H4 (cell line): ENCODE data around the gene CEP85L. TPM values are rescaled to one million over a fixed set of nuclear protein-coding genes. Genes with fewer than 3 reads are reported as not detected.

Source experiments
- DNase-seq: peaks from one replicate; pipeline ENCODE4 v3.0.0-alpha.2; 2015; ENCODE audit warnings: low spot score
- total RNA-seq: library from RNA; depleted of rRNA; stranded (reverse); fragments of >200 nt; shearing (Covaris generic); gene quantifications from 2 replicates; pipeline ENCODE4 v1.2.3, GENCODE V29; 2014; rRNA removed

The CEP85L gene
- 1.8 and 3.0 TPM in 2 replicates for total RNA-seq

DNA sequence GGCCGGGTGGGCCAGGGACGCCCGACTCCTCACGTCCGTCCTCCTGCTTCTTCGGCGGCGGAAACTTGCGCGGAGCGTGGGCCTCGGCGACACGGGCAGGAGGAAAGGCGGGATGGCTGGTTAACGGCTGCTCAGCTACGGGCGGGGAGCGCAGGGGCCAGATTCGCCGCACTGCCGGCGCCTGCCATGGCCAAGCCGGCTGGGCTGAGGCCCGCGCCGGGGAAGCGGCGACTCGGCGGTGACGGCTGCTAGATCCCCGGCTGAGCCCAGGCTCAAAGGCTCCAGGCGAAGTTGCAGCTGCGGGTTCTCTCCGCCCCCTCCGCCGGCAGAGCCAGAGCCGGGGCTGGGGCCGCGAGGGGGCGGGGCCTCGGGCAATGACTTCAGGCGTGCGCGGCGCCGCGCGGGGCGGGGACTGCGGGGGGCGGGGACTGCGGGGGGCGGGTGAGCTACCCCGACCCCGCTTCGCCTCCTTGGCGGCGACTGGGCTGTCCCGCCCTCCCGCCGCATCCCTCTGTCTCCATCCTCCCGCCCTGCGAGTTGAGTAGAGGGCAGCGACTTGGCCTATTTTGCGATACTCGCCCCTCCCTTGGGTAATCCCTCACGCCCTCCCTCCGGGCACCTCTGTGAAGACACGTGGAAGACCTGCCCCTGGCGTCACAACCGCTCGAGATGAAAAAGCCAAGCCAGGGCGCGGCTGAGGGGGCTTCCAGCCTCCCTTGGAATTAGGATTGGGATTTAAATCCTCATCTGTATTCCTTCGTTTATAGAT, at the start of gene CEP85L:
TSS of gene CEP85L (minus strand) at position 310 of the 769 bp plus-strand sequence. CDS start 322 bp downstream, outside the sequence.
- peak; percentile 63 for DNase-seq

DNA sequence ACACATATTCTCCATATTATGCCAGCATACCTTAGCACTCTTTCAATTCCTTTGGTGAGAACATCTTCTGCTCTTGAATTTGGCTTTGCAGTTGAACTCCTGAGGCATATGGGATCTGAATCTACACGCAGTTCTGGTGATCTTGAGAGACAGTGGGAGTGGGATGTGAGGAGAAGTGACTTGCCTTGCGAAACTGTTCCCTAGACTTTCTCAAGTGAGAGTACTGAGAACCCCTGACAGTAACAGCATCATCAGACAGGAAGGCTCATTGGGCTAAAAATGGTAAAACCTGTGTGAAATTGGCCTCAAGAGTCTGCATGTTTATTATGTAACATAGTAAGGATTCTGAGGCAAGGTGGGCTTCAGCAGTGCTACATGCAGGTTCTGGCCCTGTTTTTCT, 49.1 kb upstream of the CEP85L start:
- DNase-seq: no peak

DNA sequence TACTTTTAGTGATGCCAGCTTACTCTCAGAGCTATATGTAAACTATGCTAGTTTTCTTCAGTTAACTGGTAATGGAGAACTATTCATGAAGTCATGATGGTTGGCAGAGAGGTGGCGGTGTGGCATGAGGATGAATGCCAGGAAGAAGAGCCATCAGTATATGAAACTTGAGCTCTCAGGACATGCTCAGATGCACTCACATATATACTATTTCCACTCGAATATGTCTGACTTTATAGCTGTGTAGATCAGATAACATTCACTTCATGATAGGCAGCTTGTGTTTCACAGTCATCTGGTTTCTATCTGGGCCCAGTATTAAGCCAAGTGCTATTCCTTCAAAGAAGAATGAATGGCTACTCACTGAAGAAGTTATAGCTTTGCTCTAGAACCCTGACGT, 46.2 kb upstream of the CEP85L start:
- no peak for DNase-seq

DNA sequence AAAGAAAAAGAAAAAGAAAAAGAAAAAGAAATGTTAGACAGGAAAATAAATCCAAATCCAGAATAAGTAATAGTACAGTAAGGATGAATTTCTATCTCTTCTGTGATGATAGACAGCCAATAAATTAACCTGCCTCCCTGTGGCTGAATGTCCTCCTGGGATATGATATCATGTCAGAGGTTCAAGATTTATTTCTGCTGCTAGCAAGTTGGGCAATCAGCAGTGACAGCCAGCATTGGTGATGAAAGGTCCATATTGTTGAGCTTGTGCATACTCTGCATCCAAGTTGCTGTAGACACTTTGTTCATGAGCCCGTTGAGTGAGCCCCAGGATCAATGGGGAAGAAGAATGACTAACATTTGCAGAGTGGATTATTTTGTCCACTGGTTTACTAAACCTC, 44.9 kb upstream of the CEP85L start:
- DNase-seq: no peak

DNA sequence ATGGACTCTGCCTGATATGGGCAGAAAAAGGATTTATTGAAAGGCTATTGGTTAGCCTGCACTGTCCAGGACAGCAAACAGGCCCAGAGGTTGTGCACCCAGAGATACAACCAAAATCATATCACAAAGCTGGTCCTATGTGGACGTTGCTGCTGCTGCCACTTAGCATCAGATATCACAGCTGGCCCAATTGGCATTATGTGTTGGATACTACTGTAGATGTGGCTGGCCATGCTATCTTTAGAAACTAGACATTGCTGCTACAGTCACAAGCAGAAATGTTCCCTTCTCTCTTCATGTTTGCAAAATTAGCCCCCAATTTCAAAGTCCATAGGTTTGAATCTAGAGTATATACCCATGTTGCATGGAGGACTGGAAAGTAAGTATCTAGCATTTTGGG, 42.2 kb upstream of the CEP85L start:
- no peak for DNase-seq

DNA sequence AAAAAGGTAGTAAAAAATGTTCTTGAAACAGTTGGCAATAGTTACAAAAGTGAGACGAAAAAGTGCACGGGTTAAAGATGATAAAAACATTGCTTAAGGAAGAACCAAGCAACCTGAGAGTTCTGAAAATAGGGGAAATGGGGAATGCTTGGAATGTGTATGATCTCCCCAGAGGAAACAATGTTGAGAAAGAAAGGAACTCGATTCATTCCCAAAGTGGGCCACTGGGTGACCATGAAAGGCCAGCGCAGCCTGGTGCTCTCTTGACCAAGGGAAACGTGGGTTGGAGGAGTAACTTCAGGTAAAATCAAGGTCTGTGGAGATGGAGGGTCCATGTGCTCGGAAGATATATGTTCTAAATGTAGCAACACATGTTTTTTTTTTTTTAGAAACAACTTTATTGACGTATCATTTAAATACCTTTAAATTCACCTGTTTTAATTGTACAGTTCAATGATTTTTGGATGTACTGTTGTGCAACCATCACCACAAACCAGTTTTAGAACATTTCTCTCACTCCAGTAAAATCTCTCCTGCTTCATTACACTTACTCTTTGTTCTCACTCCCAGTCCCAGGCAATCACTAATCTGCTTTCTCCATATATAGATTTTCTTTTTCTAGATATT, 34.5 kb upstream of the CEP85L start:
- no peak for DNase-seq

DNA sequence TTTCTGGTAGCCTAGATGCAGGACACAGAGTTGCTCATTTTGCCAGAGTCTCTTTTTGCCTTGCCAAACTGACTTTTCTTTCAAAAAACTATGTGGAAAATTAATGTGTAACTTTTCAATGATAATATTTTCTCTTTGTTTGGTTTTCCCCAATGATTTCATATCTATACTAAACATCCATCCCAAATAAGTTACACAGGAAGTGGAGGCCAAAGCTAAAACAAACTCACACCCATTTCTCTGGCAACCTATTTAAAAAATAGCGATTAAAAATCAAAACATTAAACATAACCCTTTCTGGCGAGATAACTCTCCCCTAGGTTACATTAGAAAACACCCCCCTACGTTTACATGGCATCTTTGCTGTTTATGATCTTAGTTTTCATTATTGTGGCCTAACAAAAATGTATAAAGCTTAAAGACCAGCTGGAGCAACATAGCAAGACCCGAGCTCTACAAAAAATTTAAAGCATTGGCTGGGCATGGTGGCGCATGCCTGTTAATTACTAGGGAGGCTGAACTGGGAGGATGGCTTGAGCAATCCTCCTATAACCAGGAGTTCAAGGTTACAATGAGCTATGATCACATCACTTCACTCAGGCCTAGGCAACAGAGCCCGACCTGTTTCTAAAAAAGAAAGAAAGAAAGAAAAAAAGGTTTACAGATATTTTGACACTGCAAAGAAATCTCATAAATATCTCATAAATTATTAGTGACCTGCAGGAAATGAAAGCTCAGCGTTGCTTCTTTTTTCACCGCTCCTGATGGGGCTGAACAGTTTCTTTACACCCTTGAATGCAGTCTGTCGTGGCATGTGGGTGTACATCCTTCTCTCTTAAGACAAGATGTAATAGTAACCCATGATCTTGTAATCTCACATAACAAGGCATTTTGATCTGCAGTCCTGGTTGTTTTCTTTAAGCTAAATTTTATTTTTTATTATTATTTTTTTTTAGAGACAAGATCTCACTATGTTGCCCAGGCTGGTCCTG, 32.8 kb upstream of the CEP85L start:
- no peak for DNase-seq

DNA sequence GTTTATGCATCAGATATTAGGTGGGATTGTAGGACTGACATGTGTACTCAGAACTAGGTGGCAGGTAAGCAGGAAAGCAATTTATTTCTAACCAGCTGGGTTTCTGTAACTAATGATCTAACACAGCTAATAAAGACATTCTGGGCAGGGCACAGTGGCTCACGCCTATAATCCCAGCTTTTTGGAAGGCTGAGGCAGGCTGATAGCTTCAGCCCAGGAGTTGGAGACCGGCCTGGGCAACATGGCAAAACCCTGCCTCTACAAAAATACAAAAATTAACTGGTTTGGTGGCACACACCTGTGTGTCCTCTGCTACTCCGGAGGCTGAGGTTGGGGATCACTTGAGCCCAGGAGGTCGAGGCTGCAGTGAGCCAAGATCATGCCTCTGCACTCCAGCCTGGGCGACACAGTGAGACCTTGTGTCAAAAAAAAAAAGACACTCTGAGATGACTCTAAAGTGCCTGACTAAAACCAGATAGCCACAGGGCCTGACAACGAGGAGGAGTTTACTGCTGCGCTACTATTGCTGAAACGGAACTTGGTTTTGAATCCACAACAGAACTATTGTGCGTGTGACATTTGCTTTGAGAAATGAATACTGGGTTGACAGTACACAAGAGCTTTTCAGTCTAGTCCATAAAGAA, 29.2 kb upstream of the CEP85L start:
- no peak for DNase-seq

DNA sequence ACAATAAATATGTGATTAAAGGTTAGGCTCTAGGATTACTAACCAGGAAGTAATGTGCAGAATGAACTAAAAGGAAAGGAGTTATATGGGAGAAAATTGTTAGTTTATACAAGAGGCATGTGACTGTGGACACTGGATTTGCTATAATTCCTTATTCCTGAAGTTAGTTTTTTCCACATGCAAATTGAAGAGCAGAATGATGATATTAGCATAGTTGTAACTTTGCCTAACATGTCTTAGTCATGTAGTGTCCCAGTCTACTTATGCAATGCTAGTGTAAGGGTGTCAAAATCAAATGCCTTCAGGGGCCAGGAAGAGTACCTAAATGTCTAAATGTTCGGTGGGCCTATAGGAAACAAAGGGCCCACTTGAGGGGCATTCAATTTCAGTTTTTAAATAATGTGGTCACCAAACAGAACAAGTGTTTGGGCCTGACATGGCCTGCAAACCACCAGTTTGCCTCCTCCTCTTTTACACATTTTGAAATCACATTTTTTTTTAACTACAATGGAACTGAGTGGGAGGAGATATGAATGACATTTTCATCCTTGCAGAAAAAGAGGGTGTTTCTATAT, 28.0 kb upstream of the CEP85L start:
- no peak for DNase-seq

DNA sequence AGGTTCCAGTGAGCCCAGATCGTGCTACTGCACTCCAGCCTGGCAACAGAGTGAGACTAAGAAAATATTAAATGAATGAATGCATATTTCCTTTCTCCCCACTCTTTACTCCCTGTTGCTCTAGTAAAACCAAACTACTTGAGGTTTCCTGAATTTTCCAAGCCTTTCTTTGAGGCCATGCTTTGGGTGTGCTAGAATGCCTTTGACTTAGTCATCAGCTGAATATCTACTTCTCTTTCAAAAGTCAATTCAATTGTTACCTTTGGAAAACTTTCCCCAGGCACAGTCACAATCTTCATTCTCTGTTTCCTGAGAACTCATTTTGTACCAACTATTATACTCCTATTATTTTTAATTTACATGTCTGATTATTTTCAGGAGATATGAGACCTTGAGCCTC, 27.5 kb upstream of the CEP85L start:
- no peak for DNase-seq

DNA sequence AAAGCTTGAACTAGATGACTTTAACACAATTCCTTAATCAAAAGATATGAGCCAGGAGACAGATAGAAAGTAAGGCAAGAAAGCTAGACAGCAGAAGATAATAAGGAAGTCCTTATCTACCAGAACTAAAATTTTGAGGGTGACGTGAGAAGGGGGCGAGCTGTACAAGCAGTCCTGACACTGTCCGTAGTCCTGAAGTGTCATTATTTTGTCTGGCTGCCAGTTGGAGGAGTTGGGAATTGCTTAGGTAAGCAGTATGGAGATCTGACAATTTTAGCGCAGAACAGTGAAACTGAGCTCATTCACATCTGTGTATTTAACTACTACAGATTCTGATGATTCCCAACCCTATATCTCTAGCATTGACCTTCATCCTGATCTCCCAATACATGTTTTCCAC, 25.8 kb upstream of the CEP85L start:
- no peak for DNase-seq

DNA sequence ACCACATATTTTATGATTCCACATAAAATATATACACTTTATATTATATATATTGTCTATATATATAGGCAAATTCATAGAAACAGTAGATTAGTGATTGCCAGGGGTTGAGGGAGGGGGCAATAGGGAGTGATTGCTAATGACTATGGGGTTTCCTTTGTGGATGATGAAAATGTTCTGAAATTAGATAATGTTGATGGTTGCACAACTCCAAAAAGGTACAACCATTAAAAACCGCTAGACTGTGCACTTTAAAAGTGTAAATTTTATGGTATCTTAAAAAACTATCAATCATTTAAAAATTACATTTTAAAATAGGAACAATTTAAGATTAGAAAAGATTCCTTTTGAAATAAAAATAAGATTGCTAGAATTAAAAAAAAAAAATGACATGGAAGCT, 23.8 kb upstream of the CEP85L start:
- no peak for DNase-seq

DNA sequence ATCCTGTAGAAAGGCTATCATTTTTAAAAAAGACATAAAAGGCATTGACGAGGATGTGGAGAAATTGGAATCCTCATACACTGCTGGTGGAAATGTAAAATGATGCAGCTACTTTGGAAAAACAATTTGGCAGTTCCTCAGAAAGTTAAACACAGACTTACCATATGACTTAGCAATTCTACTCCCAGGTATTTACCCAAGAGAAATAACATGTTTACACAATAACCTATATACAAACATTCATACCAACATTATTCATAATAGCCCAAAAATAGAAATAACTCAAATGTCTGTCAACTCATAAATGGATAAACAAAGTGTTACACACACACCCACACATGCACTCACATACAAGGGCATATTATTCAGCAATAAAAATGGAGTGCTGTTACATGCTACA, 23.4 kb upstream of the CEP85L start:
- no peak for DNase-seq

DNA sequence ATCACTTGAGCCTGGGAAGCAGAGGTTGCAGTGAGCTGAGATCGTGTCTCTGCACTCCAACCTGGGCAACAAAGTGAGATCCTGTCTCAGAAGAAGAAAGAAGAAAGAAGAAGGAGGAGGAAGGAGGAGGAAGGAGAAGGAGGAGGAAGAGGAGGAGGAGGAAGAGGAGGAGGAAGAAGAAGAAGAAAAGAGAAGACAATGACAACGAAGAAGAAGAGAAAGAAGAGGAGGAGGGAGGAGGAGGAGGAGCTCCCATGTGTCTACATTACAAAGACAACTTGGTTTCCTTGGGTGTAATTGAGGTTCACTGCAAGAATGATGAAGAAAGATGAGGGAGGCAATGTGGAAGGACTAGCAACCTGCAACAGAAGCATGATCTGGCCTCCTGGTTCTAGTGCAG, 21.3 kb upstream of the CEP85L start:
- no peak for DNase-seq

DNA sequence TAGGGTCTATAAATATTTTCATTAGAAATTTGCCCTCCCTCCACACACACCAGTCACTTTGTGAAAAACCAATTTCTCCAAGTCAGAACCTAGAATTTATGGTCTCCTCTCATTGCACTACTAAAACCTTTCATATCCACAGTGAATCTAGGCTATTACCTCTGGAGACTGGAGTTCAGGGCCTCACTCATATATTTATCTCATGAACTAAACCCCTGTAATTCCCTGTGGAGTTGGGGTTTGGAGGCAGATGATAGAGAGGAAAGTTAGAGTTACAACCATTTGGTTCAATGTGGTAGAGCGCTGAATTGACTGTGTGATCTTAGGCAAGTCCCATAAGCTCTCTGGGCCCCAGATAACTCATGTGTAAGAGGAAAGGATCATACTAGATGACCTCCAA, 18.2 kb upstream of the CEP85L start:
- no peak for DNase-seq

DNA sequence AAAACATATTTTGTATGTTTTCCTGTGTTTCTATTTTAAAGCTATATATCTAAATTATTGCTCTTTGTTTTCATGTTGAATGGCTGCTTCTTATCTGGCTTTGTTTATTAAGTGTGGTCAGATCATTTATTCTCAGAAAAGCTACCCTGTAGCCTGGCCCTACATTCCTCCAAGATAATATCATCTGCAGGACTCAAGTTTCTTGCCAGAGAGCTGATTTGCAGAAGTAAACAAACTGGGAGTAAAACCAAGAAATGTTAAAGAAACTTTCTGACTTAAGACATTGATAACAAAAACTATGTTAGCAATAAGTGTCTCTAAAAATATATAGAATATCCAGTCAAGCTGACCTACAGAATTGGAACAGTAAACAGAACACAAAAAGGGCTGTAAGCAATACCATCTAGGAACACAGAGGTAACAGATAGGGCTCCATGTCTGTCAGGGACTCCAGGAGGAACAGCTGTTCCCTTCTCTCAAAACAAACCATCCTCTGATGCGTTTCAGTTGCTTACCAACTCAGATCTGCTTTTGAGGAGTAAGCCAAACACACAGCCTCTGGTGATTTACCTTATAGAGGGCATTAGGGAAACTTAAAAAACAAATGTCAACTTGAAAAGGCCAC, 17.5 kb upstream of the CEP85L start:
- peak; percentile 61 for DNase-seq

DNA sequence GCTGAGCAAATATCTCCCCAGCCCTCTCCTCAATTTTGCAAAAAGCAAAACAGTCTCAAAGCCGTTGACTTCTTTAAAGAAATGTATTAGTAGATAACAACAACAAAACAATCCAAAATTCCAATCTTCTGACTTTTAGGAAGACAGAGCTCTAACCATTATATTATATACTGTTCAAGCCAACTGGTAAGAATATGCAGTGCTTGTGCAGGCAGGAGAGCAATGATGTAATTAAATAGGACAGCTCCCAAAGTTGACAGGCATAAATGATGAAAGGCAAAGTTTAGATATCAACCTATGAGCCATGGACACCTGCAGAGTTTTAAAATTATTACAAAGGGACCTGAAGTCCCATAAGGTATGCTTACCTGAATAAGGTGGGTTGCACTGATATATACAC, 16.6 kb upstream of the CEP85L start:
- DNase-seq: no peak

DNA sequence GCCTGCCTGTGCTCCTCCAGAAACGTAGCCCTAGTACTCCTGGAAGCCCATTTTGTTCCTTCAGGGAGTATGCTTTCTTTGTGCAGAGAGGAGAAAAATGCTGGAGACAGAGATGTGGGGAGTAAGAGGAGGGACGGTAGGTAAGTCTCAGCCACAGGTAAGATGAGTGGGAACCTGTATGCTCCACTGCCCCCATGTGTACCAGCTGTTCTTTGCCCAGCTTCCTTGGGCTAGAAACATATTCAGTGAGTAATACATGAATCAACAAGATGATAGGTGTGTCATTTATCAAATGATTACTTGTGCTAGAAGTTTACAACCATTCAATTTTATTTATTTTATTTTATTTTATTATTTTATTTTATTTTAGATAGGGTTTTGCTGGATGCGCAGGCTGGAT, 13.6 kb upstream of the CEP85L start:
- DNase-seq: no peak

DNA sequence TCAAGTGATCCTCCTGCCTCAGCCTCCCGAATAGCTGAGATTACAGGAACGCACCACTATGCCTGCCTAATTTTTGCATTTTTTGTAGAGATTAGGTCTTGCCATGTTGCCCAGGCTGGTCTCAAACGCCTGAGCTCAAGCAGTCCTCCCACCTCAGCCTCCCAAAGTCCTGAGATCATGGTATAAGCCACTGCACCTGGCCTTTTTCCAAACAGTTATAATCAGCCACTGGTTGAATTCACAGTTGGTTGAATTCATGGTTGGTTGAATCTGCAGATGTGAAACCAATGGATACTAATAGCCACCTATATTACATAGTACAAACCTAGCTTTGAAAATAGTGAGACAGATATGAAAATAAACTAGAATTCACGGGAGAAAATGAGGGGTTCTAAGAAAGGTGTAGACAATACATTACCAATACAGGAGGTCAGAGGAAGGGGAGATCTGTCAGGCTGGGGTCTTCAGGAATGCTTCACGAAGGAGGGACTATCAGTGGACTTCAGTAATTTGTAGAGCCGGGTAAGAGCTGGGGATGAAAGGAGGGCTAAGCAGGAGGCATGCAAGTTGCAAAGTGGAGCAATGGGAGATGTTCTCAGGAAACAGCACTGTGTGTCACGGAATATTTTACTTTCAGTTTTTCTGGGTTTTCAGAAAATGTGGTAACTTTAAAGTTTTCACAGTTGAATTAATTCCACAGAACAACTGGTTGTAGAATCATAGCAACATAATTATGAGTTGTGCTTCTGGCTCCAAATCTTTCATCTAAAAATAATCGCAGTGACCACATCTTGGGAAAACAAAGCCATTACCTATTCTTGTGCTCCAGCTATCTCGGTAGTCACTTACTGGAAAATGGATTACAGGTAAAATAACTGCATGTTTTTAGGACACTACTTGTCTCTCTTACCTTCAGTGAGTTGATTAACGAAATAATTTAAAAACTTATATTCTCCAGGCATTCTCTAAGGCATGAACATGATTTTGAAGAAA, 12.9 kb upstream of the CEP85L start:
- DNase-seq: no peak

DNA sequence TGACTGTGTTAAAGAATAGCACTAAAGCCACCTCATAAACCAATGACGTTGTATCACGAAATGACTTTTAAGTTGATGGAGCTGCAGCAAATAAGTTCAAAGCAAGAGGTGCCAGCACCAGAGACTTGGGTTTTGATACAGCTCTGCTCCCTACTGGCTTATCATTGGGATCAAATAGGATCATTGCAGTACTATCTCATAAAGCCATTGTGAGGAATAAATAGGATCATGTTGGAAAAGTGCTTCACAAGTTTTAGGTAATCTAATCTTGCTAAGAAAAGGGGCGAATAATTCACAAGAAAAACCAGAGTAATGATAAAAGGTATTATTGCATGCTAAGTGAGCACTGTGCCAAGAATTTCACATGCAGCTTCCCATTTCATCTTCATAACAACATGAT, 10.4 kb upstream of the CEP85L start:
- no peak for DNase-seq
